Retinal pigment epithelial cell (primary cell): ENCODE data around the gene ILKAP.

ENCODE experiments used
- DNase-seq: peaks from one replicate; pipeline ENCODE4 v3.0.0-alpha.2; 2010; ENCODE audit warnings: low read depth
- H3K4me3 ChIP-seq: 2 replicates; pipeline ENCODE4 v1.5.1; 2011; ENCODE audit warnings: mild to moderate bottlenecking, low read length, control low read depth, moderate library complexity
- CTCF ChIP-seq: conservative IDR thresholded peaks from 2 replicates; pipeline ENCODE4 v1.5.1; 2011; ENCODE audit warnings: low read depth, low read length, control low read depth, inconsistent platforms

The ILKAP gene

GRCh38 chr2:238247002-238247822, 43.7 kb upstream of the ILKAP start:
- no peak for DNase-seq
- TF ChIP-seq CTCF: no peak
- H3K4me3 ChIP-seq: no peak overlapping the region

GRCh38 chr2:238244151-238244550, 40.7 kb upstream of the ILKAP start:
- no peak for TF ChIP-seq CTCF
- no peak overlapping the region for H3K4me3 ChIP-seq
- DNase-seq: no peak

- no peak for DNase-seq
- H3K4me3 ChIP-seq: no peak overlapping the region
- TF ChIP-seq CTCF: peak; percentile 18
These were observed 40.1 kb upstream of the ILKAP start for GRCh38 chr2:238243496-238244076.

- no peak overlapping the region for H3K4me3 ChIP-seq
- no peak for TF ChIP-seq CTCF
- no peak for DNase-seq
These were observed 39.4 kb upstream of the ILKAP start for GRCh38 chr2:238242731-238243495.

GRCh38 chr2:238241970-238242369, 38.5 kb upstream of the ILKAP start:
- H3K4me3 ChIP-seq: no peak overlapping the region
- TF ChIP-seq CTCF: no peak
- no peak for DNase-seq

- no peak for DNase-seq
- no peak overlapping the region for H3K4me3 ChIP-seq
- peak; percentile 18 for TF ChIP-seq CTCF
These were observed 37.5 kb upstream of the ILKAP start for GRCh38 chr2:238240757-238241711.
